ENCODE results near the gene MAP4.
"Not testable (repeated sequence)": the region's sequence is repeated elsewhere in the genome, so short reads cannot be mapped to it uniquely, and the experiment has no call there.

Gene MAP4

GRCh38 chr3:48016301-48016973 lies at the start of gene MAP4:
Gene MAP4, minus strand, starts transcription at chr3:48016416. Its CDS starts 17,556 bp downstream, at chr3:47998860.
- no peak for DNase-seq (ENCODE audit: low read depth, low spot score)

DNA sequence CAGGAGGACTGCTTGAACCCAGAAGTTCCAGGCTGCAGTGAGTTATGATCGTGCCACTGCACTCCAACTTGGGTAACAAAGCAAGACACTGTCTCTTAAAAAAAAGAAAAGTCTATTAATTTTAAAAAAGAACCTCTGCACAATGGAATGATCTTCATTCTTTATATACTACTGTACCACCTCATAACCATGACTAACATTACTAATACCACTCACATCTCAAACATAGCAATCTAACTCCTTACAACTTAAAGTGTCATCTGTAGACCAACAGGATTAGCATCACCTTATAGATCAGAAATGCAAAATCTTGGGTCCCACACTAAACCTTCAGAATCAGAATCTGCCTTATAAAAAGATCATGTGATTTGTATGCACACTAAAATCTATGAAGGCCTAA lies 48.8 kb upstream of the MAP4 start:
- DNase-seq (ENCODE audit: low read depth, low spot score) = no peak

- DNase-seq (ENCODE audit: low read depth, low spot score) = no peak
These were observed 48.1 kb upstream of the MAP4 start for GRCh38 chr3:48064292-48064829.

- DNase-seq (ENCODE audit: low read depth, low spot score) = not testable (repeated sequence)
These were observed 45.4 kb upstream of the MAP4 start for GRCh38 chr3:48061586-48061985.

DNA sequence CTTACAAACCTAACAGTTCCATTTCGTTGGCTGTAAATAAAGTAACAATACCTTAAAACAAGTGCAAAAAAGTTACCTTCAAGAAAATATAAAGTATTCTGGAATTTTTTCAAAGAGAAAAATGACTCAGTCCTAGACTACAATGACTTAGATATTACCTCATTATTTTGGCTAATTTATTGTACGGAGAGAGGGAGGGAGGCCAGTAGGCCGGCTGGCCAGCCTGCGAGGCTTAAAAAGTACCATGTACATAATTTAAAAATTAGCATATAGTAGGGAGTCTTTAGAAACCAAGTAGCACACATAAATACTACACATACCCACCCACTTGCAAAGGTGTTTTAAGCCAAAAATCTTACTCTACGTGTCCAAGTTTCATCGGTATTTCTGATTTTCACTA lies 41.9 kb upstream of the MAP4 start:
- DNase-seq (ENCODE audit: low read depth, low spot score) = no peak

DNA sequence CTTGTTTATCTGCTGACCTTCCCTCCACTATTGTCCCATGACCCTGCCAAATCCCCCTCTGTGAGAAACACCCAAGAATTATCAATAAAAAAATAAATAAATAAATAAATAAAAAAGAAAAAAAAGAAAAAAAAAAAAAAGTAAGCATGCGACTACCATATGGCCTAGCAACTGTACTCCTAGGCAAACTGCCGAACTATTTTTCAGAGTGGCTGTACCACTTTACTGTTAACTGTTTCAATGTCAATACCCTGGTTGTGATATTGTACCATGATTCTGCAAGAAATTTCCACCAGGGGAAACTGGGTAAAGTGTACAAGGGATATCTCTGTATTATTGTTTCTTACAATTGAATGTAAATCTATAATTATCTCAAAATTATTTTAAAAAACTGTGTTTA lies 41.3 kb upstream of the MAP4 start:
- DNase-seq (ENCODE audit: low read depth, low spot score) = no peak

GRCh38 chr3:48047841-48048464 lies 31.7 kb upstream of the MAP4 start:
- DNase-seq (ENCODE audit: low read depth, low spot score) = no peak

DNA sequence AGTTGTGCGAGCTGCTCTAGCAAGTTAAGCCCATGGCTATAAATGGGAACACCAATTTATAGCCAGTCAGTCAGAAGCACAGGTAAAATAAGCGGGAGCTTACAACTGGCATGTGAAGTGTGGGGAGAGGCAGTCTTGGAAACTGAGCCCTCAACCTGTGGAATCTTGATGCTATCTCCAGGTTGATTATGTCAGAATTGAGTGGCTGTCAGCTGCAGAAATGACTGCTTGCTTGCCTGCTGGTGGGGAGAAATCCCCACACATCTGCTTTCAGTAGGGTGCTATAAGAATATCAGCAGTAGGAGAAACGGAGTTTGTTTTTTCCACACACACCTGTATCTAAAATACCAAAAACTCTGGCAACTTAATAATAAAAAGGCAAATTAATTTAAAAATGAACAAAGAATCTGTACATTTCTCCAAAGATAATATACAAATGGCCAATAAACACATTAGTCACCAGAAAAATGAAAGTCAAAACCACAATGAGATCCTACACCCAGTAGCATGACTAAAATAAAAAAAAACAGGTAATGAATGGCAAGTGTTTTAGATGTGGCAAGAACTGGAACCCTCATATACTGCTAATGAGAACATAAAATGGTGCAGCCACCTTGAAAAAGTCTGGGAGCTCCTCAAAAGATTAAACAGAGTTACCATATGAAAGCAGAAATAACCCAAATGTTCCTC lies 26.0 kb upstream of the MAP4 start:
- no peak for DNase-seq (ENCODE audit: low read depth, low spot score)

GRCh38 chr3:48039487-48040190 lies 23.4 kb upstream of the MAP4 start:
- no peak for DNase-seq (ENCODE audit: low read depth, low spot score)

DNA sequence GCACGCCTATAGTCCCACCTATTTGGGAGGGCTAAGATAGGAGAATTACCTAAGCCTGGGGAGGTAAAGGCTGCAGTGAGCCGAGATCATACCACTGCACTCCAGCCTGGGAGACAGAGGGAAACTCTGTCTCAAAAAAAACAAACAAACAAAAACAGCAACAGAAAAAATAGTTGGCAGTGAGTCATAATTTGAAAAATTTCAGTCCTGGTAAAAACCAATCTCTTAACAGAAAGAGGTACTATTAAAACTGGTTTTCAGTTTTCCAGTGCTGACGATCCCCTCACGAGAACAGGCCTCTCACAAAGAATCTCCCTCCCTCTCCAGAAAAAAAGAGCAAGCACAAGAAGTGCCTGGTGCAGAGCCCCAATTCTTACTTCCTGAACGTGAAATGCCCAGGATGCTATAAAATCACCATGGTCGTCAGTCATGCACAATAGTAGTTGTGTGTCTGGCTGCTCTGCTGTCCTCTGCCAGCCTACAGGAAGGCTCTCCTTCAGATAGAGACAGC lies 22.8 kb upstream of the MAP4 start:
- no peak for DNase-seq (ENCODE audit: low read depth, low spot score)

GRCh38 chr3:48034000-48034516 lies 17.8 kb upstream of the MAP4 start:
- no peak for DNase-seq (ENCODE audit: low read depth, low spot score)

DNA sequence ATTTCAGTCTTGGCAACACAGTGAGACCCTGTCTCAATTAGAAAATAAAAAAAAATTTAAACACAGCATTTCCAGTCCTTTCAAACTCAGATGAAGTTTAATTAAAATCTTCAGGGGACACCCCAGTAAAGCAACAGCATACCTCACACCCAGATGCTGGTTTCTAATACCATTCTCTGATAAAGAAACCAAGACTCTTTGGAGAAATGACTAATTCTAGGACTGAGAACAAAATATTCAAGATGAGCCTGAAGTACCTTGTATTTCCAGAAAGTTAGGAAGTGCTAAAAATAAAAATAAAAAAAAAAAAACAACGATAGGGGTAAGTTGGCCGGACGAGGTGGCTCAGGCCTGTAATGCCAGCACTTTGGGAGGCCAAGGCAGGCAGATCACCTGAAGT lies 14.0 kb upstream of the MAP4 start:
- DNase-seq (ENCODE audit: low read depth, low spot score) = no peak

GRCh38 chr3:48026951-48027908 lies 11.0 kb upstream of the MAP4 start:
- DNase-seq (ENCODE audit: low read depth, low spot score) = no peak

- DNase-seq (ENCODE audit: low read depth, low spot score) = no peak
These were observed 9.9 kb upstream of the MAP4 start for GRCh38 chr3:48026098-48026497.

DNA sequence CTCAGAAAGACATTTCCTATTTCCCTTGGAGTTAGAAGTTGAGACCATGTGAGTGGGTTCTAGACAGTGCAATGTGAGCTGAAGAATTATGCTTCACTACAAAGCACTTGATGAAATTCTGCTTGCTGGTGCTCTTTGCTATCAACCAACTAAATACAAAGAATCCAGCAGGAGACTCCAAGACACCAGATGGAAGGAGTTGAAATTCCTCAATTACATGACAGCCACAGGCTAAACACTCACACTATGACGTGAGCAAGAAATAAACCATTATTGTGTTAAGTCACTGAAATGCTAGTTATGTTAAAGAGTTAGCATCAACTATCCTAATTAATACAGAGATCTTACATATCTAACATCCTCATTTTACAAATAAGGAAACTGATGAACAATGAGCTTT lies 8.2 kb upstream of the MAP4 start:
- DNase-seq (ENCODE audit: low read depth, low spot score) = no peak

DNA sequence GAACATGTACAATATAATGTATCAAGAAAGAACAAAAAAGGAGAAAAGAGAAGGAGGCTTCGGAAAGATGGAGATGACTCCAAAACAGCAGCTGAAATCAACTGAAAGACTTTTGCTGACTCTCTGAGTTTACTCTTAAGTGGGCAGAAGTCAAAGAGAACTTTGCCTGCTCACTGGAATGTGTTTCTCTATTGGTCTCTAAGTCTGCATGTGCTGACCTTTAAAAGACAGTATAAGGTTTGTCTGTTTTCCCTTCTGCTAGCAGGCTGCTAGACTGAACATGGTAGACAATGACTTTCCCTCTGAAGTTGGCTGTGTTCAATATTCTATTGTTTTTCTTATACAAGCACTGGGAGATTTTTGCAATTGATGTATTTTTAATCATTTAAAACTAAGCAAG lies 7.2 kb upstream of the MAP4 start:
- no peak for DNase-seq (ENCODE audit: low read depth, low spot score)

DNA sequence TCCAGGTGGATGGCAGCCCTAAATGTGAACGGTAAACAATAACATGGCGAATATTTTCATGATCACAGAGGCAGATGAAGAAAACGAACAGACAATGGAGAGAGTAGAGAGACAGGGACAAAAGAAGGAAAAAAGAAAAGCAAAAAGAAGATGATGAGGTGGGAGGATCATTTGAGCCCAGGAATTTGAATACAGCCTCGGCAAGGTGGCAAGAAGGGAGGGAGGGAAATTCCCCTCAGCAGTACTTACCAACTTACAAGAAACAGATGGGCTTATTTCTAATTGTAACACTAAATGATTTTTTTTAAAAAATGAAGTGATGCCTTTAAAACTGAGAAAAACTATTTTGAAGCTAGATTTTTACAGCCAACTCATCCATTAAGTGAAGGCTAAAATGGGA lies 6.0 kb upstream of the MAP4 start:
- DNase-seq (ENCODE audit: low read depth, low spot score) = no peak

DNA sequence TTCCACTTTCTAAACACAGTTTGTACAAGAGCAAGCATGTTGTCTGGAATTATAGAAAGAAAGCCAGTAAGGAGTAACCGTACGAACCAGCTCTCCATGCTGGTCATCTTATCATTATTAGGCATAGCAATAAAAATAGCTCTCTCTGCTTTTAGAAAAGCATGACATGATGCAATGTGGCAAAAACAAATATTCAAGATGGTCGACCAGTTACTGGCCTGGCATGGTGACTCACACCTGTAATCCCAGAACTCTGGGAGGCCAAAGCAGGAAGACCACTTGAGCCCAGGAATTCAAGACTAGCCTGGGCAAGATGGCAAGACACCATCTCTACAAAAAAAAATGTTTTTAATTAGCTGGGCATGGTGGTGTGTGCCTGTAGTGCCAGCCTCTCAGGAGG lies 2.6 kb upstream of the MAP4 start:
- no peak for DNase-seq (ENCODE audit: low read depth, low spot score)

DNA sequence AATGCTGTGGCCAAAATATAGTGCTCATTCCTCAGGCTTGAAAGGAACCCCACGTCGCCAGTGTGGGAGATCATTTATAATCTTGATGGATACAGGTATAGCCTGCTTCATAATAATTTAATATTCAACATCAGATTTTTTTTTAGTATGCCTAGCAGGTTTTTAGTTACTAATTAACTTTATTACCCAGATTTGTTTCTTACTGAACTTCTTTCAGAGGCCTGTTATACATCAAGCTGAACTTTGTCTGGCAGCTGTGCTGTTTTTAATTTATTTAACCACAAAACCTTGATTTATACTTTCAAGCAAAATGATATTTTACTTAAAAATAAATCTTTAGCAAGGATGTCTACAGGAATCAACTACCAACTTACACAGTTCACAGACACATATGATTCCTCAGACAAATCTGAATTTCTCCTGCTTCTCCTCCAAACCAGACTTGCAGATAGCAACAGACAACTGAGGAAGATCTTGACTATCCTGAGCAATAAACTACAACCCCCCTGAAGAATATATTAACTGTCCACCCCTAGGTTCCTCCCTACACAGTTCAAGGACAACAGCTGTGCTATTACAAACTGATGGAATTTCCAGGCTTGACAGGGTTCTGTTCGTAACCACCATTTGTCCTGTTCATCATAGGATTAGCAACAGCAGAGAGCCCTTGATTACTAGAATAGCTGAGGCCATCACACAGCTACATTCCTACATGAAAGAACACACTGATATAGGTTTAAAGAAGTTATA lies 610 bp downstream of the MAP4 start:
- no peak for DNase-seq (ENCODE audit: low read depth, low spot score)

DNA sequence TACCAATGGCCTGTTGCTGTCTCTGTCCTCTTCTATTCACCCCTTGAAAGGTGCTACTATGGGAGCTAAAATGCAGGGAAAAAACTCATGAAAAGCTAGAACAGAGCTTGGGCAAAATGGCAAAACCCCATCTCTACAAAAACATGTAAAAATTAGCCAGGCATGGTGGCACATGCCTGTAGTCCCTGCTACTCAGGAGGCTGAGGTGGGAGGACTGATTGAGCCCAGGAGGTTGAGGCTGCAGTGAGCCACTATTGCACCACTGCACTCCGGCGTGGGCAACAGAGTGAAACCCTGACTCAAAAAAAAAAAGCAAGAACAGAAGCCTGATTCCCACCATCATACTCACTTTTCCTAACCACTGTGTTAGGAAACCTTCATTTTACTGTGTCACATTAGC lies 1.9 kb downstream of the MAP4 start:
- no peak for DNase-seq (ENCODE audit: low read depth, low spot score)
